Stimulated activated CD4-positive, alpha-beta T cell treated with anti-CD3 and anti-CD28 coated beads, Interleukin-4, amount 100 ng/mL, for 48 hours (primary cell): Measurements from ENCODE around the gene KCTD16.

Experiments used
- DNase-seq, 2 donors: peaks; one replicate each; pipeline ENCODE4 v3.0.0-alpha.2; 2020; ENCODE audit warnings: low read depth in 2 of 2

Gene KCTD16

DNA sequence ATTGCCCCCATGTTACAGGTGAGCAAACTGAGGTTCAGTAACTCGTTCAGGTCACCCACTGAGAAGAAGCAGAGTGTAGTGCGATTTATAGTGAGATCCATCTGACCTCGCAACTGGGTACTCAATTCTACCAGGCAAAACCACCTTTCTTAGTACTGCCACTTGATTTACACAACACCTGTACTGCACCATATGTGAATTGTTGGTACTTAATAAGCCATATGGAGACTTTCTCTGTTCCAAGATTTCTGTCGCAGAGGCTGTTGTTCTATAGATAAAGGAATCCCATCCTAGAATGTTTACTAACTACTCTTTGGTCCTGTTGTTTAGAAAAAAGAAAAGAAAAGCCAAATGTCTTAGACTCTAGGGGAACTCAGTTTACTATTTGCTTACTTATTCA, 287.5 kb downstream of the KCTD16 start:
- DNase-seq: no peak

DNA sequence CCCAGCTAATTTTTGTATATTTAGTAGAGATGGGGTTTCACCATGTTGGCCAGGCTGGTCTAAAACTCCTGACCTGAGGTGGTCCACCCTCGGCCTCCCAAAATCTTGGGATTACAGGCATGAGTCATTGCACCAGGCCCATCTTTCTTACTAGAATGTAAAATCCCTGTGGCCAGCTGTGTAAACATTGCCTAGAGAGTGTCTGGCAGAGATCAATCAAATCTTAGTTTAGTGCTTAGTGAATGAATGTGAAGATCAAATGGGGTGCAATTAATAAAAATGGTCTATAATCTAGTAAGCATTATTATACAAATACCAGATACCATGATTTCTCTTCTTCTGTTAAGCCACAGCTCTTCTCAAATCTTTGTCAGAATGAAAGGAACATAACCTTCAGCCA, 289.9 kb downstream of the KCTD16 start:
- no peak for DNase-seq

DNA sequence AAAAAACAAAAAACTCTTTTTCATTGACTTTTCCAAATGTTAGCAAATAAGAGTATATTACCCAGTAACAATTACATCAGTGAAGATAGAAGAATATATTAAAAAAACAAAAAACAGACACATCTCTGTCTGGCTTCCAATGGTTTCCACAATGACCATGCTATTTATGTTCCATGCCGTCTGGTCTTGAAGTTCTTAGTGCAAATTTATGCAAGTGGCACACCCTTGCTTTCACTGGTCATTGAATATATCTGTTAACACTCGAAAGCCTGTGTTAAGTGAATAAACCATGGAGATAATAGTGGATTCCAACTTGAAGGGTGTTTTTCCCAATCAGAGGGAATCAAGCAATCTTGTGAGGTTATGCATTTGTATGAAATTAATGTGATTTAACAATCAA, 291.9 kb downstream of the KCTD16 start:
- DNase-seq: no peak

DNA sequence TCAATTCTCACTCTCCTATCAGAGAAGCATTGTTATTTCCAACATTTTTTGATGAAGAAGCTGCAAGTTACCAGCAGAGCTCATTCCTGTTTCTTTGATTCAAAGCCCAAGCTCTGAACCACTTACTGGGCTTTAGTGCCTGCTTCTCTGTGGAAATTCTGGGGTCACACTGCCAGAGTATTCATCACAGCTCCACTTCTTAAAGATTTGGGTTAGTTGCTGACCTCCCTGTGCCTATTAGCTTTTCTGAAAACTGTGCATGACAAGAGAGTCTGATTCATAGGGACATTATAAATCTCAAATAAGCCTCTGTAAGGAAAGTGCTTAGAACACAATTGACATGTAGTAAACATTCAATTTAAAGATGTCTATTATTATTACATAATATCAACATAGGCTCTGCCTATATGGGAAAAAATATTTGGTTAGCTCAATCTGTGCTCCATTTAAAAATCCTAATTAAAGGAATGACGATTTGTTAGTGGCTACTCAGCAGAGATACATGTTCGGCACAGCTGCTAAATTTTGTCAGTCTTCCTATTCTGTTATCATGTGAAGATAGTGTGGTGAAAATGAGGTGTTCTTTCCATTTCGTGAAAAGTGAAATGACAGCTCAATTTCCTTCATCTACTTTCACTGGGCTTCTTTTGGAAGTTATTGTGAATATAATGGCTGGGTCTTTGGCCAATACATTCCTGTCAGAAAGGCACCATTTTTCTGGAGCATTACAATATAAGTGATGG, 293.0 kb downstream of the KCTD16 start:
- no peak for DNase-seq

DNA sequence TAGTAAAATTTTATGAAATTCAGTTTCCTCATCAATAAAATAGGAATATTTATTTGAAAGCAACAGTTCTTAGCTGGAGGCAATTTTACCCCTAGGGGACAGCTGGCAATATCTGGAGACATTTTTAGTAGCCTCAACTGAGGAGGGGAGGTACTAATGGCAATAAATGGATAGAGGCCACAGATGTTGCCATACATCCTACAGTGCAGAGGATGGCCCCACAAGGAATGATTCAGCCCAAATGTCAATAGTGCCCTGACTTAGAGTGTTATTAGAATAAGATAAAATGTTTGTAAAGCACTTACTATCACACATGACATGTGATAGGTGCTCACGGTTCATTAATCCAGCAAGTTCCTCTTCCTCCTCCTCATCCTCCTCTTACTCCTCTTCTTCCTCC, 293.6 kb downstream of the KCTD16 start:
- no peak for DNase-seq

DNA sequence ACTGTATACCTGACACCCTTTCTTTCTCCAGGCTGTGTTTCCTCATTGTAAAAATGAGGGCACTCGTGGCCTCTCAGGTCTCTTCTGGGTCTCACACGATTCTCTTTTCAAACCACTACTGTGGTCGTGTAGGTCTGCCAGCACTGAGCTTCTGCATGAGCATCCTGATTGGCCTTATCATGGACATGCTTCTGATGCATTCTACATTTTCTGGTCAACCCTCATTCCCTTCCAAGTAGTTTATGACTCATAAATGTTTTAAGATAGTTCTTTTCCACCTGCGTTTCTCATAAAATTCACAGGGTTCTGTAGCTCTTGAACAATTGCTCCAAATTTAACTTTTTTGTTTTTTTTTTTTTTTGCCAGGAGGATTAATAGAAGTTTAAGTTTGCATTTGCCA, 294.8 kb downstream of the KCTD16 start:
- DNase-seq: no peak

DNA sequence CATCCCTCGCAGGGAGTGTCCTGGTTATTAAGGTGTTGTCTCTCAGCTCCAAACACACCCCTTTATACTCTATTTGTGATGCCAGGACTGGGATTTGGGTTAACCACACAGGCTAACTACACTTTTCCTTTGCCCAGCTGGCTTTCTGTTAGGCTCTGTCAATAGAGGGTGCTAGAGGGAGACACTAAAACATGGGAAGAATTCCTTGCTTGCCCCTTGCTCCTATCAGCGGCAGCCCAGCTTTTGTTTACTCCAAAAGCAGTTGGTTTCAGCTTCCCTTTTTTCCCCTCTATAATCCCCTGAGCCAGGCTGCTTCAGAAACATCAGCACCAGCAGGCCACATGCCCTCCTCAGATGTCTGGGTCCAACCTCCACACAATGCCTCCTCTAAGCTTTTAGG, 297.1 kb downstream of the KCTD16 start:
- DNase-seq: no peak

DNA sequence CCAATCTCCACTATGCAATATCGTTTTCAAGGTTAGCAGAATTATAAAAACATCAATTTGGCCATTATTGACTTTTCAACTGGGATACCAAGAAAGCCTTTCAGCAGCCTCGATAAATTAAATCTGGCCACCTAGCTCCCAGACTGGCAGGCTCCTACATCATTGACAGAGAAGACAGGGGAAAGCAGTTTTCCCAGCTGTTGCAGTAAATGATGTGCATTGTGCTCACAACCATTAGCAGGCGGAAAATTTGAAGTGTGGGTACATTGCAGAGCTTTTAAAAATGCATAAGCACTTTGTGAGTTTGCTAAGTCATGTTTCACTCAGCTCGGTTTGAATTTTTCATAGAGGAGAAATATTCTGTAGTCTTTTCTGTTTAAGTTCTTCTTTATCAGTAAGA, 297.9 kb downstream of the KCTD16 start:
- no peak for DNase-seq

DNA sequence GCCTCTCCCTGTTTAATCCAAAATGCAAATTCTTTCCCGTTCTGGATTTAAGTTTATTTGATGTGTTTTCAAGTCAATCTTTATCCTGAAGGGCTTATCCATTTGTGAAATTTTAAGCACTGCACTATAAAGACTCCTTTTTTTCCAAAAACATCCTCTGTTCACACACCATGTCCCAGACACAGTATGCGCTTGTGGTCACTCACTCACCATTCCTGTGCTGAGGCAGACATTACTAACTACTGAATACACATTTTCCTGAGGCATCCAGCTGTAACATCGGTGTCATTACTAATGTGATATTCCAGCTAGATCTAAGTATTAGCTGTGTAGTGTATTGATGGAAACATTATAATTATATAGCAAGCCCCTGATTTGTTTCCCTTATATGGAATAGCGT, 298.4 kb downstream of the KCTD16 start:
- DNase-seq: no peak

DNA sequence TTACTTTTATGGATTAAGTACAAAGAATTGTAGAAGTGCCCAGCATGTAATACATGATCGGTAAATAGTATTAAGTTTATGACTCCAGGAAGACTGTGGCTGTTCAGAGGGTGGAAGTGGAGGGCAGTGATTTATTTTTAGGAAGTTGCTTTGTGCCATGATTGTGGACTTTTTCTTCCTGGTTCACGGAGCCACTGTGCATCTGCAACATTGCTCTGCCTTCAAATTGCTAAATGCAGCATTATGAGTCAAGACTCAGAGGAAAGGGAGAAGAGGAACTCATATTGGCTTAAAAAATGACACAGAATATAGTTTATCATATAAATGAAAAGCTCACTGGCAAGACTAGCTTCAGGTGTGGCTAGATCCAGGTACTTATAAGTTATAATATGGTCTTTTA, 301.5 kb downstream of the KCTD16 start:
- DNase-seq: no peak

DNA sequence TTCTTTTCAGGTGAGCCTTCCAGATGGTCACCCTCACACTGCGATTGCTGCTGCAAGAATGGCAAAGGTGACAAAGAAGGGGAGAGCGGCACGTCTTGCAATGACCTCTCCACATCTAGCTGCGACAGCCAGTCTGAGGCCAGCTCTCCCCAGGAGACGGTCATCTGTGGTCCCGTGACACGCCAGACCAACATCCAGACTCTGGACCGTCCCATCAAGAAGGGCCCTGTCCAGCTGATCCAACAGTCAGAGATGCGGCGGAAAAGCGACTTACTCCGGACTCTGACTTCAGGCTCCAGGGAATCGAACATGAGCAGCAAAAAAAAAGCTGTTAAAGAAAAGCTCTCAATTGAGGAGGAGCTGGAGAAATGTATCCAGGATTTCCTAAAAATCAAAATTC, 303.0 kb downstream of the KCTD16 start:
- DNase-seq: no peak

DNA sequence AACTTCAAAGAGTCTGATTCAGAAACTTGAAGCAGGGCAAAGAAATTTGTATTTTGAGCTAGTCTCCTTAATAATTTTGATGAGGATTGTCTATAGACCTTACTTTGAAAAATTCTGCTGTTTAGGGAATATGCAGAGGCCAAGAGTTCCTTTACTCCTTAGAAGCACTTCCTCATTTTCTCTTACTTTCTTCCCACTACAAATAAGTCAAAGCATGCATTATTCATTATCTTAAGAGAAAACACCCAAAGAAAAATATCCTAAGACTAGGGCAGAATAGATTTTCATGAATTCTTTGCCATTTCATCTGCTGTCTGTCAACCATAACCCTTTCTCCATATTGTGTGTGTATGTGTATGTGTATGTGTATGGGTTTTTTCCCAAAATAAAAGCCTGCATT, 307.9 kb downstream of the KCTD16 start:
- DNase-seq: no peak

DNA sequence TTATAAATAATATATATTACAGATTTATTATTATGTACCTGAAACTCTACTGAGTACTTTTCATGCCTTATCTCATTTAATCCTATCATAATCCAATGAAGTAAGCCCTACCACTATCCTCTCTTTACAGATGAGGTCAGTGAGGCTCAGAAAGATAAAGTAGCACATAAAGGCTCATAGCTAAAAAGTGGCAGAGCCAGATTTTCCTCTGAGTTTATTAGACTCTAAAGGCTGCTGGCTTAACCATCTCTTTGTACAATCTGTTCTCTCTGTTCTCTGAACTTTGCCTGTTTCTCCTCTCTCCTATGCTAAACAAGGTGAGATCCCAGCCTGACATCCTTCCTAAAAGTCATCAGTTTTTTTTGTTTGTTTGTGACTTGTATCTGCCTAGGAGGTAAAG, 311.2 kb downstream of the KCTD16 start:
- DNase-seq: no peak

DNA sequence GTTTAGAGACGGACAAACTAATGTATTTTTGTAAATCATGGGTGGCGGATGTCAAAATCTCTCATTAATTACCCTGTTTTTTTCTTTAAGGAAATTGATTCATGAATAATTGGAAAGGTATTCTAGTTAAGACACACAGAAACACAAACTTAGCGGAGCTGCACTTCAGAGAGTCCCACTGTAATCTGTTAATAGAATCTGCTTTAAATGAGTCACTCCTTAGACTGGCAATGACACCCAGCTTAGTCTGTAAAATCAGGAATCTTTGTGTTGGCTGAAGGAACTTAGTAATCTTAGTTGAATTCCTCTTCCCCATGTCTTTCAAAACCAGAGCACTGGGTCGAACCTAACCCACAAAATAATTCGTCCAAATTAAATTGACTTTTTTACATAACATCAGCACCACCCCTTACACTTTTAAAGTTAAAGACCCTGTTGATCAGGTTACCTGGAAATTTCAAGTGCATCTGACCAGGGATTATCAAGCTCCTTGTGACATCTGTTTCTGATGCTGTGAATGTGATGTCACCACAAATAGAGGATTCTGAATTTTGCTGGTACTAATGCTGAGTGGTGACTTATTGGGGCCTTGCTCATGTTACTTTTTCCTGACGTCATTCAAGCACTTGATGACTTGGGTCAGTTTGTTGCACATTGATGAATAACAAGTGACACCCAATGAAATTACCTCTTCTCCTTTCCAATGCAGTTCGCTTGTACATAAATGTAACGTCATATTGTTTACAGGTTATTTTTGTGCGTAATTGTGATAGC, 313.6 kb downstream of the KCTD16 start:
- no peak for DNase-seq

DNA sequence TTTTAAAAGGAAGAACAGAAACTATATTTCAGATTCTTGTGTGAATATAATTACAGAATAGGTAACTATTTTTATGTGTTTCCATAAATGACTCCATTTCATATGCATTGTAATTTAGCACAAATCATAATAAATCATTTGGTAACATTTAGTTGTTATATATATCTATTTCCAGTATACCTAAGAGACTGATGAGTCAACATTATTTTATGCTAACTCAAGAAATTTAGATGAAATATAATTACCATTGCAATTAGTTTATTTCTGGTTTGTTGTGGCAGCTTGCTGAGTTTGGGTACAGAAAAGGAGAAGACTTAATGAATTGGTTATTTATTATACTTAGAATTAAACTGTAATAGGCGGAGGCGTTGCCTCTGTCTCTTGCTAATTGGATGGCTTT, 314.9 kb downstream of the KCTD16 start:
- DNase-seq: no peak

DNA sequence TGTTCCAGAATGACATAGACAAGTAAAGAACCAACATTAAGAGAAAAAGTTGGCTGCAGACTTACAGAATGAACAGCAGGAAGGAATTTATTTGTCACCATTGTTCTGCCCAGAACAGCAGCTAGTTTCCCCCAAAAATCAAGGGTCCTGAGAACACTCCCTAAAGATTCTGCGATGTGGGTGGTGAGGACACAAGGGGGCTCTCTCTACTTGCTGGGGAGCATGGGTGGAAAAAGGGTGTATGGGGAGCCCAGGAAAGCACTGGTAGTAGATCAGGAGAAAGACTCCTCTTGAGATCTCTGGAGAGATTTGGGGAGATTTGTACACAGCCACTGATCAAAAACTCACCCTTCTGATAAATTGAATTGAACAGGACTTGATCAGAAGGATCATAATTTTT, 316.5 kb downstream of the KCTD16 start:
- no peak for DNase-seq

DNA sequence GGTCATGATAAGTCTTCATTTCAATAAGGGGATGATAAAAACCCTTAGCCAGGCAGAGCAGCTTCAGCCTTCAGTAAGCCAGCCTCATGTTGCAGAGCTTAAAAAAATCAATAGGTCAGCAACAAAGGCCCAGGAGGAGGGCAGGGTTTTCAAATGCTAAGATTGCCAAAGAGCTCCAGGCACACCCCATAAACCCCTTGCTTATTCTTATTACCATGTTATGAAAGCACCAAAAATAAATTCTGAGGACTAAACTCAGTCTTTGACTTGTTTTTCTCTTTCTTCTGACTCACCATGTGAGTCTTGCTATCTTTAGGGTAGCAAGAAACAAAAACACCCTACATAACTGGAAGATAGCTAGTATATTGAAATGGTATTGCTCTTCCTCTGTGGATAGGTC, 317.1 kb downstream of the KCTD16 start:
- DNase-seq: no peak

DNA sequence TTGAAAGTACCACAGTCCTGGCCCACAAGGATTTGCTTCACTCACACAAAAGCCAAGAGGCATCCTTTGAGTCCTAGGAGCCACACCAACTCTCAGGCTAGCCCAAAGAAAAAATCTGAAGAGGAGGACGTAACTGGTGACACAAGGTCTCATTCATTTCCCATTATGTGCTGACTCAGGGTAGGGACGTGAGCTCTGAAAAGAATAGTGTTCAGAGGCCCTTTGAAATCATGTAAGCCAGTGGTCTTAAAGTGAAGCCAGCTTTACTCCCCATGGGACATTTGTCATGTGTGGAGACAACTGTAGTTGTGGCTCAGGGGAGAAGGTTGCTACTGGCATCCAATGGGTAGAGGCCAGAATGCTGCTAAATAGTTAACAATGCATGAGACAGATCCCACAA, 332.4 kb downstream of the KCTD16 start:
- no peak for DNase-seq

DNA sequence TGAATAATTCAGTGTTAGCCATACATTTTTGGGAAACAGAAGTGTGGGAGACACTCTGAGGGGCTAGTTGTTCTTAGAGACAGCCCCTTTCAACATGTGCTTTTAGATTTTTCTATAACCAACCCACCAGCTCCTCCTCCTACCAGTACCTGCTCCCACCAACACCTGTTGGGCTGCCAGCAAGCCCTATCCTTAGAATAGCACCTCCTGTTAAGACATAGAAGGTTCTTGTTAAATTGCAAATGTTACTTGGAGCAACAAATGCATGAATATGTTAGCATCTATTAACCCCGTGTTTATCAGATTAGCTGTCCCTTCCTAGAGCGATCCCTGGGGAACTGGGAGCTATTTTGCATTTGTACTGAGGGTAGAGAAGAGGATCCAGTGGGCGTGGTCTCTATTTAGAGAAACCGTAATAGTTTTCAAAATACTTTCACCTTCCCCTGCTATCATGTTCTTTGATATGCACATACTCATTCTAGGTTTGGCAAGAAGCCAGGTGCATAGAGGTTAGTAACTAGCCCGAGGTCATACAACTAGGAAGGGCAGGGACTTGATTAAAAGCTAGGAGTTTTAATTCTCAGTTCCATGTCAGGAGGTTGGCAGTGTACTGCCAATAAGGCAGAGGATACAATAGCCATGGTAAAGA, 334.4 kb downstream of the KCTD16 start:
- DNase-seq: no peak

DNA sequence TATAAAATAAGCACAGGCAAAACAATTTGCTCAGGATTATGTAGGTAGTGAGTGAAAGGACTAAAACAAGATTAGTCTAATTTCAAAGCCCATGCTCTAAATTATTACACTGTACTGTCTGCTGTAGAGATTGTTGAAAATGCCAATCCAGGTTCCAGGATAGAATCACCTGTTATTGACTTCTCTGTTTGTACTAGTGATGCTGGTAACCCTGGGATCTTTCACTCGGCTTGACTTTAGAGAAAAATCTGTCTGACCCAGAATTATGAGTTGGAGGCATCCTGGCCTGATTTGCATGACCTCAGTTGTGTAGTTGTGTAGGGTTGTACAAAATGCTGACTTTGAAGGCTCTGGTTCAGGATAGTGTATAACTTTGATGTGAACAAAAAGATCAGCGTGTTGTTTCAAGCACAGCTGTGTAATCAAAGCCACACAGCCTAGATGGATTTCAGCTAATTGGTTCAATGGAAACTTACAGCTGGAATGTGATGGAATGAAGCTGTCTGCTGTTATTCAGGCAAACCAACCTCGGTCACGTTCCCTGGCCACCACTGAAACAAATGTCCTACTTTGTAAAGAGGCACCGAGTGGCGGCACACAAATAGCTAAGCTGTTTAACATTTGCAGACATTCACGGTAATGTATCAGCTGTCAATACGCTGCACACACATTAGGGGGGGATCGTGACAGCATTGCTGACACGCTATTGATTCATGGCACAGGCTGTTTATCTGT, 340.3 kb downstream of the KCTD16 start:
- DNase-seq: no peak

DNA sequence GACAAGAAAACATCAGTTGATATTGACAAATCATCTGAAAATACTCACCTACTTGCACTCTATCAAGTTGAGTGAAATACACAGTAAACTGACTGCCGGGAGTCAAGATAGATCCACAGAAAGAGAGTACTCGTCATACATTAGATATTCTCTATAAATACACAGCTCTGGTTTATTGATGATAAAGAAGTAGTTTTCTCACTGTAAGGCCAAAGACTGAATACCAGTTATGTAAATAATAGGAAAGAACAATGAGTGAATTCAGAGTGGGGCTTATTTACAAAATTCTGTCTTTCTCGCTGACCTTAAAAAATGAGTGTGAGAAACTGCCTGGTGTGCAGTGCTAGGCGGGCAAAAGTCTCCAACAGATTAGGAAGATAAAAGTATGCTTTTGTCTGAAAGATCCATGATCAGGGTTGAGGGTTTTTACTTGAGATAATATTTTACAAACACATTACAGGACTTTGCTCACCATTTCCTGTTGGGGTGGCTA, 341.0 kb downstream of the KCTD16 start:
- no peak for DNase-seq

DNA sequence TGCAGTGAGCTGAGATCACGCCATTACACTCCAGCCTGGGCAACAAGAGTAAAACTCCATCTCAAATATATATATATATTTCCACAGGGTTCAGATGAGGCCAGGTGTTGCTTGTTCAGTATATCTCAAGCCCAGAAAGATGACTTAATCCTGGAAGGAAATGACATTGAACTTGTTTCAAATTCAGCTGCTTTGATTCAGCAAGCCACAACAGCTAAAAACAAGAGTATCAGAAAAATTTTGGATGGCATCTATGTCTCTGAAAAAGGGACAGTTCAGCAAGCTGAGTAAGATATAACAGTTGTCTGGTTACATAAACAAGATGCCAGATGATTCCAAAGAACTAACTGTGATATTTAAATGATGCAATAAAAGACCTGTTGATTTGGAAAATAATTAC, 352.0 kb downstream of the KCTD16 start:
- DNase-seq: no peak
